Measurements from ENCODE around the gene CD151.

- TF ChIP-seq YY1 (IDR thresholded peaks at IDR 0.05; ENCODE audit: insufficient read depth, insufficient read length): no peak
- TF ChIP-seq ZNF274 (IDR thresholded peaks at IDR 0.05; ENCODE audit: low read depth, low read length): no peak
- no peak for TF ChIP-seq SUZ12 (IDR thresholded peaks at IDR 0.05; ENCODE audit: extremely low read depth, insufficient read depth, insufficient read length)
These were observed 28.2 kb upstream of the CD151 start for GRCh38 chr11:804599-804964.

All from NT2/D1 (cell line).